HepG2 (cell line): Measurements from ENCODE around the gene SLC36A1. TPM values are rescaled to one million over a fixed set of nuclear protein-coding genes. Genes with fewer than 3 reads are reported as not detected.

Source experiments
- AGO2 ChIP-seq: fragments of 200-400 bp; formaldehyde crosslinking; optimal IDR thresholded peaks from 2 replicates; pipeline ENCODE3; 2017; ENCODE audit warnings: mild to moderate bottlenecking, low read depth, low read length, moderate library complexity
- CHD4 ChIP-seq: fragments of 200-600 bp; sonication (generic); IDR thresholded peaks from 2 replicates; pipeline ENCODE4 v1.7.0; 2017; ENCODE audit warnings: mild to moderate bottlenecking, low read length, borderline replicate concordance
- DNMT1 ChIP-seq: sonication (generic); formaldehyde crosslinking; IDR thresholded peaks from 2 replicates; pipeline ENCODE4 v1.5.1; 2020; ENCODE audit warnings: mild to moderate bottlenecking, missing genetic modification reagents
- DPF2 ChIP-seq: sonication (generic); formaldehyde crosslinking; IDR thresholded peaks from 2 replicates; pipeline ENCODE4 v1.4.0; 2020; ENCODE audit warnings: mild to moderate bottlenecking, low read depth, missing genetic modification reagents, borderline replicate concordance
- FOSL2 ChIP-seq: sonication (generic); formaldehyde crosslinking; IDR thresholded peaks from 2 replicates; pipeline ENCODE4 v1.4.0; 2020; ENCODE audit warnings: missing genetic modification reagents
- HNF4G ChIP-seq, 2 experiments: sonication (generic) in 1 of 2; formaldehyde crosslinking in 1 of 2; IDR thresholded peaks; 2 replicates each; pipeline versions ENCODE4 v1.4.0 to v1.6.1; 2011 to 2020; ENCODE audit warnings: borderline replicate concordance in 2 of 2, low read depth in 2 of 2, mild to moderate bottlenecking in 2 of 2, low read length in 1 of 2, missing genetic modification reagents in 1 of 2, moderate library complexity in 1 of 2
- HNRNPUL1 ChIP-seq: fragments of 200-400 bp; formaldehyde crosslinking; IDR thresholded peaks from 2 replicates; pipeline ENCODE4 v1.6.1; 2017; ENCODE audit warnings: low read depth, mild to moderate bottlenecking, low read length, moderate library complexity
- IRX3 ChIP-seq: sonication (generic); formaldehyde crosslinking; IDR thresholded peaks from 2 replicates; pipeline ENCODE4 v1.8.1; 2023; ENCODE audit warnings: mild to moderate bottlenecking, low read depth, missing genetic modification reagents, borderline replicate concordance
- JUN ChIP-seq: sonication (generic); formaldehyde crosslinking; IDR thresholded peaks from 2 replicates; pipeline ENCODE4 v1.4.0; 2020; ENCODE audit warnings: mild to moderate bottlenecking, missing genetic modification reagents
- KDM5B ChIP-seq: sonication (generic); formaldehyde crosslinking; IDR thresholded peaks from 2 replicates; pipeline ENCODE4 v1.4.0; 2020; ENCODE audit warnings: missing genetic modification reagents, mild to moderate bottlenecking, borderline replicate concordance
- PLRG1 ChIP-seq: fragments of 450-650 bp; conservative IDR thresholded peaks from 2 replicates; pipeline ENCODE4 v1.6.1; 2016
- RARA ChIP-seq: IDR thresholded peaks from 2 replicates; pipeline ENCODE4 v1.6.1; 2016; ENCODE audit warnings: missing genetic modification reagents, missing compliant biosample characterization
- RFXAP ChIP-seq: sonication (generic); formaldehyde crosslinking; IDR thresholded peaks from 2 replicates; pipeline ENCODE4 v1.4.0; 2020; ENCODE audit warnings: missing genetic modification reagents, borderline replicate concordance
- RXRA ChIP-seq: sonication (generic); formaldehyde crosslinking; IDR thresholded peaks from 2 replicates; pipeline ENCODE4 v1.5.1; 2020; ENCODE audit warnings: missing genetic modification reagents
- SOX6 ChIP-seq, 2 experiments: fragments of 450-650 bp in 1 of 2; sonication (generic) in 1 of 2; formaldehyde crosslinking in 1 of 2; IDR thresholded peaks; 2 replicates each; pipeline versions ENCODE4 v1.4.0 to v1.6.1; 2017 to 2020; ENCODE audit warnings: antibody characterized with exemption in 1 of 2, mild to moderate bottlenecking in 1 of 2, missing genetic modification reagents in 1 of 2
- SSRP1 ChIP-seq: IDR thresholded peaks from 2 replicates; pipeline ENCODE4 v1.6.1; 2016; ENCODE audit warnings: control low read depth
- TBP ChIP-seq: sonication (generic); formaldehyde crosslinking; IDR thresholded peaks from 2 replicates; pipeline ENCODE4 v1.5.0; 2020; ENCODE audit warnings: missing genetic modification reagents
- TEAD3 ChIP-seq: optimal IDR thresholded peaks from 2 replicates; pipeline ENCODE3; 2016; ENCODE audit warnings: borderline replicate concordance
- ZBTB7A ChIP-seq: sonication (generic); formaldehyde crosslinking; IDR thresholded peaks from 2 replicates; pipeline ENCODE4 v1.8.0; 2022; ENCODE audit warnings: mild to moderate bottlenecking, missing genetic modification reagents
- ZC3H13 ChIP-seq: sonication (generic); formaldehyde crosslinking; IDR thresholded peaks from 2 replicates; pipeline ENCODE4 v1.8.1; 2023; ENCODE audit warnings: mild to moderate bottlenecking, missing genetic modification reagents, moderate library complexity
- ZNF274 ChIP-seq: sonication (generic); formaldehyde crosslinking; IDR thresholded peaks from 2 replicates; pipeline ENCODE4 v1.5.1; 2020; ENCODE audit warnings: mild to moderate bottlenecking, missing genetic modification reagents
- ZNF660 ChIP-seq: sonication (generic); formaldehyde crosslinking; IDR thresholded peaks from 2 replicates; pipeline ENCODE4 v1.5.1; 2020; ENCODE audit warnings: mild to moderate bottlenecking, low read depth, missing genetic modification reagents, borderline replicate concordance
- ZNF777 ChIP-seq: sonication (generic); formaldehyde crosslinking; IDR thresholded peaks from 2 replicates; pipeline ENCODE4 v1.4.0; 2020; ENCODE audit warnings: missing genetic modification reagents
- polyA plus RNA-seq, 8 experiments: library from polyadenylated mRNA; depleted of rRNA in 3 of 8; stranded (reverse) in 7 of 8; unstranded in 1 of 8; fragments of >200 nt; fragmentation: Illumina TruSeq in 4 of 8; extraction: Trizol in 4 of 8; gene quantifications; 2 replicates each; pipeline versions ENCODE4 v1.2.1 to v1.2.3, GENCODE V29; 2011 to 2016; ENCODE audit warnings: low read depth in 4 of 8, missing spikeins in 1 of 8, mixed read lengths in 1 of 8; ENCODE audit not compliant: insufficient read depth in 1 of 8
- total RNA-seq, 5 experiments: library from RNA; depleted of rRNA; stranded (reverse); fragments of >200 nt; fragmentation: Illumina TruSeq; extraction: Trizol; gene quantifications; 2 replicates each; pipeline ENCODE4 v1.2.3, GENCODE V29; 2016; ENCODE audit warnings: low read depth in 1 of 5
- TF ChIP-seq, protein P1 (sequence below): sonication (generic); formaldehyde crosslinking; IDR thresholded peaks from 2 replicates; pipeline ENCODE4 v1.4.0; 2020; ENCODE audit warnings: mild to moderate bottlenecking, low read depth, missing genetic modification reagents
- TF ChIP-seq, protein P2 (sequence below): sonication (generic); formaldehyde crosslinking; IDR thresholded peaks from 2 replicates; pipeline ENCODE4 v1.4.0; 2020; ENCODE audit warnings: missing genetic modification reagents, mild to moderate bottlenecking, borderline replicate concordance
- TF ChIP-seq, protein P3 (sequence below): sonication (generic); formaldehyde crosslinking; IDR thresholded peaks from 2 replicates; pipeline ENCODE4 v1.4.0; 2020; ENCODE audit warnings: missing genetic modification reagents

Gene SLC36A1
- total and polyA plus RNA-seq, 2 of the 13 experiments (the other 11 are each of a cell fraction or from before 2014, with no cell fraction given), result 8.0 to 8.9 TPM

DNA sequence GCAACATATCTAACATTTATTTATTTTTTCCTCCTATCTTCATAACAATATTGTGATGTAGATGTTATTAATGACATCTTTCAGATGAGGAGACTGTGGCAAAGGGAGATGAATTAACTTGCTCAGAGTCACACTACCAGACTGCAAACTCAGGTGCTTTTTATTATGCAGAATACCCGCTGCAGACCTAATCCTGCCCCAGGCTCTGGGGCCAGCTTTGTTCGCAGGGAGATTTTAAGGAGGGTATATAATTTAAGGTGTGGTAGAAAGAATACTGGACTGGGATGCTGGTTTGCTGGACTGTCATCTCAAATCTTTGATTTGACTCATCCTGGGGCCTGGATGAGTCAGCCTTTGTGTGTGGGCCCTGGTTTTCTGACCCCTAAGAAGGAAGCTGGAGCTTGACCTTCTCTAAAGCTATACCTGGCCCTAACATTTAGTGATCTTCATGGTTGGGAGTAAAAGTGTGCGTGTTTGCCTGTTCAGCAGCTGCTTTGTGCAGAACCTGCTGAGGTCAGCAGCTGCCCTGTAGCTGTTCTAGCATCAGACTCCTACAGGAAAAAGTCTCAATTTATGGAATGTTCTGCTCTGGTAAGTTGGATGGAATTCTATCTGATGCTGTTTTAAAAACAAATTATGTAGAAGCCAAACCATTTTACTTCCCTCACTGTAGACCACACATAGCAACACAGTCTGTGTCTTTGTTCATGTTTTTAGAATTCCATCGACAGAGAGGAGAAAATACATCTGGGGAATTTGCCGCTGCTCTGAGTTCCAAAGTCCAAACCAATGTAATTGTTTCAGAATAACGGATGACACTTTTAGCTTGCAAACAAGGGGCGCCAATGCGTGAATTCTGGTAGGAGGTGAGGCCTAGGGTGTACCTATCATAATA lies 4.5 kb downstream of the SLC36A1 start (continued):
- TF ChIP-seq, protein P1, sequence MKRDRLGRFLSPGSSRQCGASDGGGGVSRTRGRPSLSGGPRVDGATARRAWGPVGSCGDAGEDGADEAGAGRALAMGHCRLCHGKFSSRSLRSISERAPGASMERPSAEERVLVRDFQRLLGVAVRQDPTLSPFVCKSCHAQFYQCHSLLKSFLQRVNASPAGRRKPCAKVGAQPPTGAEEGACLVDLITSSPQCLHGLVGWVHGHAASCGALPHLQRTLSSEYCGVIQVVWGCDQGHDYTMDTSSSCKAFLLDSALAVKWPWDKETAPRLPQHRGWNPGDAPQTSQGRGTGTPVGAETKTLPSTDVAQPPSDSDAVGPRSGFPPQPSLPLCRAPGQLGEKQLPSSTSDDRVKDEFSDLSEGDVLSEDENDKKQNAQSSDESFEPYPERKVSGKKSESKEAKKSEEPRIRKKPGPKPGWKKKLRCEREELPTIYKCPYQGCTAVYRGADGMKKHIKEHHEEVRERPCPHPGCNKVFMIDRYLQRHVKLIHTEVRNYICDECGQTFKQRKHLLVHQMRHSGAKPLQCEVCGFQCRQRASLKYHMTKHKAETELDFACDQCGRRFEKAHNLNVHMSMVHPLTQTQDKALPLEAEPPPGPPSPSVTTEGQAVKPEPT, result no peak
- peak; percentile 46; the same call in 1 of the 2 replicates for TF ChIP-seq HNF4G (IDR thresholded peaks at IDR 0.05; ENCODE audit: borderline replicate concordance, low read depth, low read length)
- TF ChIP-seq HNF4G (CRISPR knock-in tag; IDR thresholded peaks at IDR 0.05; ENCODE audit: borderline replicate concordance, low read depth), result no peak
- no peak for TF ChIP-seq SOX6 (IDR thresholded peaks at IDR 0.05)
- peak; percentile 75 for TF ChIP-seq SOX6 (CRISPR knock-in tag; IDR thresholded peaks at IDR 0.05)
- TF ChIP-seq ZNF274, result no peak
- no peak for TF ChIP-seq RXRA (CRISPR knock-in tag)
- no peak for TF ChIP-seq AGO2
- TF ChIP-seq DNMT1 (CRISPR knock-in tag), result no peak
- TF ChIP-seq RARA (CRISPR knock-in tag), result no peak
- no peak for TF ChIP-seq HNRNPUL1
- no peak for TF ChIP-seq ZNF660 (CRISPR knock-in tag)
- TF ChIP-seq, protein P2, sequence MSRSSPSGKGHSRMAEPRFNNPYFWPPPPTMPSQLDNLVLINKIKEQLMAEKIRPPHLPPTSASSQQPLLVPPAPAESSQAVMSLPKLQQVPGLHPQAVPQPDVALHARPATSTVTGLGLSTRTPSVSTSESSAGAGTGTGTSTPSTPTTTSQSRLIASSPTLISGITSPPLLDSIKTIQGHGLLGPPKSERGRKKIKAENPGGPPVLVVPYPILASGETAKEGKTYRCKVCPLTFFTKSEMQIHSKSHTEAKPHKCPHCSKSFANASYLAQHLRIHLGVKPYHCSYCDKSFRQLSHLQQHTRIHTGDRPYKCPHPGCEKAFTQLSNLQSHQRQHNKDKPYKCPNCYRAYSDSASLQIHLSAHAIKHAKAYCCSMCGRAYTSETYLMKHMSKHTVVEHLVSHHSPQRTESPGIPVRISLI, result no peak
- no peak for TF ChIP-seq ZBTB7A (CRISPR knock-in tag)
- no peak for TF ChIP-seq CHD4
- no peak for TF ChIP-seq JUN
- no peak for TF ChIP-seq DPF2 (CRISPR knock-in tag)
- TF ChIP-seq PLRG1, result no peak
- TF ChIP-seq IRX3 (CRISPR knock-in tag), result no peak
- no peak for TF ChIP-seq KDM5B (CRISPR knock-in tag)
- TF ChIP-seq FOSL2 (CRISPR knock-in tag), result peak; percentile 80
- peak; percentile 53 for TF ChIP-seq TEAD3
- 0 out of 2 replicates have a peak, but pooled peaks have one; percentile 53 for TF ChIP-seq SSRP1 (CRISPR knock-in tag)
- TF ChIP-seq RFXAP (CRISPR knock-in tag), result no peak
- TF ChIP-seq TBP (CRISPR knock-in tag), result no peak
- TF ChIP-seq ZC3H13, result no peak
- TF ChIP-seq, protein P3, sequence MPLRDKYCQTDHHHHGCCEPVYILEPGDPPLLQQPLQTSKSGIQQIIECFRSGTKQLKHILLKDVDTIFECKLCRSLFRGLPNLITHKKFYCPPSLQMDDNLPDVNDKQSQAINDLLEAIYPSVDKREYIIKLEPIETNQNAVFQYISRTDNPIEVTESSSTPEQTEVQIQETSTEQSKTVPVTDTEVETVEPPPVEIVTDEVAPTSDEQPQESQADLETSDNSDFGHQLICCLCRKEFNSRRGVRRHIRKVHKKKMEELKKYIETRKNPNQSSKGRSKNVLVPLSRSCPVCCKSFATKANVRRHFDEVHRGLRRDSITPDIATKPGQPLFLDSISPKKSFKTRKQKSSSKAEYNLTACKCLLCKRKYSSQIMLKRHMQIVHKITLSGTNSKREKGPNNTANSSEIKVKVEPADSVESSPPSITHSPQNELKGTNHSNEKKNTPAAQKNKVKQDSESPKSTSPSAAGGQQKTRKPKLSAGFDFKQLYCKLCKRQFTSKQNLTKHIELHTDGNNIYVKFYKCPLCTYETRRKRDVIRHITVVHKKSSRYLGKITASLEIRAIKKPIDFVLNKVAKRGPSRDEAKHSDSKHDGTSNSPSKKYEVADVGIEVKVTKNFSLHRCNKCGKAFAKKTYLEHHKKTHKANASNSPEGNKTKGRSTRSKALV (CRISPR knock-in tag), result no peak
- TF ChIP-seq ZNF777, result no peak
